PFSK-1 (cell line): ENCODE data around the gene PKM.

Experiments
- FOXP2 ChIP-seq: optimal IDR thresholded peaks from 2 replicates; pipeline ENCODE3; 2011; ENCODE audit warnings: borderline replicate concordance, control low read depth, inconsistent platforms; ENCODE audit not compliant: insufficient read depth; ENCODE audit errors: extremely low read length, extremely low read depth
- POLR2AphosphoS5 ChIP-seq: IDR thresholded peaks from 2 replicates; pipeline ENCODE4 v1.6.1; 2012; ENCODE audit warnings: low read depth, mild to moderate bottlenecking, control low read depth, low read length, moderate library complexity
- SIN3A ChIP-seq: IDR thresholded peaks from 2 replicates; pipeline ENCODE4 v1.6.1; 2012; ENCODE audit warnings: mild to moderate bottlenecking, low read length, moderate library complexity, borderline replicate concordance; ENCODE audit not compliant: insufficient read depth
- TAF1 ChIP-seq: IDR thresholded peaks from 2 replicates; pipeline ENCODE4 v1.6.1; 2012; ENCODE audit warnings: low read length, control low read depth, borderline replicate concordance; ENCODE audit not compliant: insufficient read depth
- TF ChIP-seq, protein P1 (sequence below), 2 experiments: IDR thresholded peaks; 2 replicates each; pipeline versions ENCODE4 v1.6.1 to v1.8.0; 2011 to 2012; ENCODE audit warnings: low read depth in 2 of 2, low read length in 2 of 2, control low read depth in 1 of 2, inconsistent platforms in 1 of 2, mild to moderate bottlenecking in 1 of 2, moderate library complexity in 1 of 2; ENCODE audit not compliant: insufficient read depth in 1 of 2

The PKM gene

DNA sequence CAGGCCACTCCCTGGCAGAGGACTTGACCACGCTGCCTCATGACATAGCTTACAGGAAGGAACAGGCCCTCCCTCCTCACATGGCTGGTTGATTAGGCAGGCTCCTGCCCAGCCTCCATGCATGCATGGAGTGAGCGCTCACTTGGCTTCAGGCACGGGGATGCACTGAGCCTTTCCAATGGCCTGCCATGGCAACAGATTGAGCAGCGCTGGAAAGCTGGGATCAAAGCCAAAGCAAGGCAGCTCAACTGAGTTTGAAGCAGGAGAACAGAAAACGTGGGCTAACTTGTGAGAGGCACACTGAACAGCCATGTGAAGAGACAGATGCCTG is 27.5 kb downstream of the PKM start:
- TF ChIP-seq, protein P1, sequence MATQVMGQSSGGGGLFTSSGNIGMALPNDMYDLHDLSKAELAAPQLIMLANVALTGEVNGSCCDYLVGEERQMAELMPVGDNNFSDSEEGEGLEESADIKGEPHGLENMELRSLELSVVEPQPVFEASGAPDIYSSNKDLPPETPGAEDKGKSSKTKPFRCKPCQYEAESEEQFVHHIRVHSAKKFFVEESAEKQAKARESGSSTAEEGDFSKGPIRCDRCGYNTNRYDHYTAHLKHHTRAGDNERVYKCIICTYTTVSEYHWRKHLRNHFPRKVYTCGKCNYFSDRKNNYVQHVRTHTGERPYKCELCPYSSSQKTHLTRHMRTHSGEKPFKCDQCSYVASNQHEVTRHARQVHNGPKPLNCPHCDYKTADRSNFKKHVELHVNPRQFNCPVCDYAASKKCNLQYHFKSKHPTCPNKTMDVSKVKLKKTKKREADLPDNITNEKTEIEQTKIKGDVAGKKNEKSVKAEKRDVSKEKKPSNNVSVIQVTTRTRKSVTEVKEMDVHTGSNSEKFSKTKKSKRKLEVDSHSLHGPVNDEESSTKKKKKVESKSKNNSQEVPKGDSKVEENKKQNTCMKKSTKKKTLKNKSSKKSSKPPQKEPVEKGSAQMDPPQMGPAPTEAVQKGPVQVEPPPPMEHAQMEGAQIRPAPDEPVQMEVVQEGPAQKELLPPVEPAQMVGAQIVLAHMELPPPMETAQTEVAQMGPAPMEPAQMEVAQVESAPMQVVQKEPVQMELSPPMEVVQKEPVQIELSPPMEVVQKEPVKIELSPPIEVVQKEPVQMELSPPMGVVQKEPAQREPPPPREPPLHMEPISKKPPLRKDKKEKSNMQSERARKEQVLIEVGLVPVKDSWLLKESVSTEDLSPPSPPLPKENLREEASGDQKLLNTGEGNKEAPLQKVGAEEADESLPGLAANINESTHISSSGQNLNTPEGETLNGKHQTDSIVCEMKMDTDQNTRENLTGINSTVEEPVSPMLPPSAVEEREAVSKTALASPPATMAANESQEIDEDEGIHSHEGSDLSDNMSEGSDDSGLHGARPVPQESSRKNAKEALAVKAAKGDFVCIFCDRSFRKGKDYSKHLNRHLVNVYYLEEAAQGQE (IDR thresholded peaks at IDR 0.05; ENCODE audit: insufficient read depth in 1 of 2, low read depth in 2 of 2, low read length in 2 of 2) = no peak
- TF ChIP-seq POLR2AphosphoS5 = no peak
- no peak for TF ChIP-seq TAF1
- no peak for TF ChIP-seq SIN3A
- no peak for TF ChIP-seq FOXP2

DNA sequence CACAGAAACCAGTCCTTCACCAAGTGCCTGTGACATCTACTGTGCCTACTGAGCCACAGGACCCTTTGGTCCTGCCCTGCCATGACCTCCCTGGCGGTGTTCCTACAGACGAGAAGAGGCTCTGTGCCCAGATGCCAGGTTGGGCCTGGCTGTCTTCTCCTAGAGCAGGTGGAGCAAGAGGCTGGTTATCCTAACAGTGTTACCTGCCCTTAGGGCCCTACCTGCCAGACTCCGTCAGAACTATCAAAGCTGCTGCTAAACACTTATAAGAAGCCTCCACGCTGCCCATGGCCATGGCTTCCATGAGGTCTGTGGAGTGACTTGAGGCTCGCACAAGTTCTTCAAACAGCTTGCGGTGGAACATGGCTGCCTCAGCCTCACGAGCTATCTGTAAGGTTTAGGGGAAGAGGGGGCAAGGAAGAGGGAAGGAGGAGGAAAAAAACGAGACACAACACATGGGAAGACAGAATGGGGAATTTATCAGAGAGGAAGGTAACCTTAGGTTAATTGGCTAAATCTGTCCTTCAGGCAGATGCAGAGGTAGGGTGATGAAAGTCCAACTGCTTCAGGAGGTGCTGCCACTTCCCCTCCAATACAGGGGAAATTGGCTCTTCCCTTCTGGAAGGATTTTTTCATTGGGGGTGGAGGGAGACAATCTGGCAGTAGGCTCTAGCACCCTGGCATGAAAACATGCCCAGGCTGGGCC is 28.0 kb downstream of the PKM start:
- TF ChIP-seq FOXP2 = no peak
- TF ChIP-seq TAF1 = no peak

DNA sequence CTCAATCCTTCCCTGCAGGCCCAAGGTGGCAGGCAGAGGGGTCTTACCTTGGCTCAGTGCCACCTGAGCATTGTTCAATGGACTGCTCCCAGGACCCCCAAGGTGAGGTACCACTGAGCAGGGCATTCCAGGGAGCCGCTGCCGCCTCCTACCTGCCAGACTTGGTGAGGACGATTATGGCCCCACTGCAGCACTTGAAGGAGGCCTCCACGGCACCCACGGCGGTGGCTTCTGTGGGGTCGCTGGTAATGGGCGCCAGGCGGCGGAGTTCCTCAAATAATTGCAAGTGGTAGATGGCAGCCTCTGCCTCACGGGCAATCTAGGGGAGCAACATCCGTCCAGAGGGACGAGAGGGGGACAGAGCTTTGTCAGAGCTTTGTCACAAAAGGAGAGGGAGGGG is 28.7 kb downstream of the PKM start:
- TF ChIP-seq TAF1 = no peak
- TF ChIP-seq SIN3A = no peak
- no peak for TF ChIP-seq POLR2AphosphoS5
- TF ChIP-seq FOXP2 = no peak
- TF ChIP-seq, protein P1 (IDR thresholded peaks at IDR 0.05; ENCODE audit: insufficient read depth in 1 of 2, low read depth in 2 of 2, low read length in 2 of 2) = no peak

DNA sequence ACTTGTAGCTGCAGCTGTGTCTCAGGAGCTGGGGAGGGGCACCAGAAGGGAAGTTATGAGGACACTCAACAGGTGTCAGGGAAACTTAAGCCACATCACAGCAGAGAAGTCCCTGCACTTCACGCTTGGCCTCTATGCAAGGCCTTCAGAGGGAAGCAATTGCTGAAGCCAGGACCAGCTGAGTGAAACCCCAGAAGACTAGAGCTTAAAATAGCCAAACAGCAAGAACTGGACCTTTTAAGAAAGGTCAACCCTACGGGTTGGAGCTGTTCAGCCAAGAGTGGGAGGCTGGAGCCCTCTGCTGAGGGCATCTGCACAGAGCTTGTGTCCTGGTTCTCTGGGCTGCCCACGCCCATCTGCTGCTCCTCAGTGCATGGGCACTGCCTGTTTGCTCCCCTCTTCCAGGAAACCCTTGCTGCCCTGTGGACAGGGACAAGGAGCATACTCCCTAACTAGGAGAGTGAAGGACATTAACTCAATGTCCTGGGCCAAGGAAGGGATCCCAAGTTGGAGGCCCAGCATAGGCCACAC is 29.5 kb downstream of the PKM start:
- TF ChIP-seq SIN3A (no peak), FOXP2 (no peak), TAF1 (no peak), POLR2AphosphoS5 (no peak)
- TF ChIP-seq, protein P1 (IDR thresholded peaks at IDR 0.05; ENCODE audit: insufficient read depth in 1 of 2, low read depth in 2 of 2, low read length in 2 of 2) = no peak

DNA sequence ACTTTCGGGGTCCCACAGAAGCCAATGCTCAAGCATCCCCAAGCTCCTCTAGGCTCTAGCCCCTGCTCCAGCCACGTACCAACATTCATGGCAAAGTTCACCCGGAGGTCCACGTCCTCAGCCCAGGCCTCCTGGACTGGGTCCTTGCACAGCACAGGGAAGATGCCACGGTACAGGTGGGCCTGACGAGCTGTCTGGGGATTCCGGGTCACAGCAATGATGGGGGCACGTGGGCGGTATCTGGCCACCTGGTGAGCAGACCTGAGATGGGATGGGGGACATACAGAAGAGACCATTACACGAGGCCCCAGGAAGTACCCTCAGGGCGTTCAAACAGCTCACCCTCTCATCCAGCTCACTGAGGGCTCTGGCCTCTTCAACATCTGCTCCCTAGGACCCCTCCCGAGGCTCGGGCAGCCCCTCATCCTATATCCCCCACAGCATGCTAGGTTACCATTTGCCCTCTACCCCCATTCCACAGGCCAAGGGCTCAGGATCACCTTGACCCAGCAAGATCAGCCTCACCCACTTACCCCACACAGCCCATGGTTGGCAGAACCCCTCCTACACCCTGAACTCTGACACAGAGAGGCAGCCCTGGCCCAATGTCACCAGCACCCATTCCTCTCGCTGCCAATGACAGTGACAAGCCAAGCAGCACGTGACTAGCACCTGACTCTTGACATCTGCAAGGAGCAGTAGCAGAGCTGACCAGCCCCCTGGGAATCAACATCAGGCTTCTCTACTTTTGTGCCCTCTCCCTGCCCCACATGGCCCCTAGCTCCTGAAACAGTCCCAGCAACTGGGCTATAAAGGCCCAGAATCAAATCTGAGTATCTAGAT is 30.4 kb downstream of the PKM start:
- TF ChIP-seq, protein P1 (IDR thresholded peaks at IDR 0.05; ENCODE audit: insufficient read depth in 1 of 2, low read depth in 2 of 2, low read length in 2 of 2) = no peak
- TF ChIP-seq SIN3A = no peak
- TF ChIP-seq TAF1 = no peak
